Naive thymus-derived CD4-positive, alpha-beta T cell (primary cell): ENCODE results near the gene RSRC1. TPM values are rescaled to one million over a fixed set of nuclear protein-coding genes. Genes with fewer than 3 reads are reported as not detected.

ENCODE experiments used
- ATAC-seq: fragments of 150-1000 bp; cut with Tn5 transposase; 2 replicates; pipeline ENCODE4 v1.10.0; 2021; ENCODE audit warnings: mild to moderate bottlenecking, moderate library complexity
- CTCF ChIA-PET: fragments of 350-600 bp; sonication (Branson Sonifier 250); formaldehyde crosslinking; loops from one replicate; lab custom pipeline; 2021; ENCODE audit warnings: antibody characterized with exemption; lab: Charles Lee
- POLR2A ChIA-PET: fragments of 350-600 bp; sonication (Branson Sonifier 250); formaldehyde crosslinking; loops from one replicate; lab custom pipeline; 2021; ENCODE audit warnings: antibody characterized with exemption, inconsistent platforms; lab: Charles Lee
- DNase-seq, 9 donors: peaks; one replicate each; pipeline versions ENCODE4 v3.0.0 to v3.0.0-alpha.2; 2020 to 2022; ENCODE audit warnings: mixed read lengths in 1 of 9
- H3K27ac ChIP-seq: one replicate; pipeline ENCODE4 v1.7.0; 2013; ENCODE audit warnings: mild to moderate bottlenecking, low read depth, low read length, moderate library complexity
- H3K27me3 ChIP-seq, 2 donors: one replicate each; pipeline ENCODE4 v1.7.0; 2013; ENCODE audit warnings: low read length in 2 of 2, mild to moderate bottlenecking in 2 of 2, moderate library complexity in 2 of 2; ENCODE audit not compliant: control insufficient read depth in 2 of 2, insufficient read depth in 2 of 2
- H3K36me3 ChIP-seq, 3 experiments: 1 replicate in 2 of 3; 2 replicates in 1 of 3; pipeline ENCODE4 v1.7.0; 2013; ENCODE audit warnings: low read length in 3 of 3, mild to moderate bottlenecking in 3 of 3, moderate library complexity in 1 of 3; ENCODE audit not compliant: insufficient read depth in 3 of 3, control insufficient read depth in 2 of 3
- H3K4me1 ChIP-seq, 2 donors: one replicate each; pipeline ENCODE4 v1.7.0; 2013; ENCODE audit warnings: low read length in 2 of 2, mild to moderate bottlenecking in 2 of 2, moderate library complexity in 1 of 2; ENCODE audit not compliant: control insufficient read depth in 2 of 2, insufficient read depth in 2 of 2
- H3K4me3 ChIP-seq: 2 replicates; pipeline ENCODE4 v1.7.0; 2013; ENCODE audit warnings: mild to moderate bottlenecking, low read length
- H3K9me3 ChIP-seq, 3 experiments: 1 replicate in 2 of 3; 2 replicates in 1 of 3; pipeline ENCODE4 v1.7.0; 2013; ENCODE audit warnings: low read length in 3 of 3; ENCODE audit not compliant: control insufficient read depth in 2 of 3
- H3K27ac Mint-ChIP-seq, 9 donors: one replicate each; pipeline ENCODE4 v1.8.0; 2020 to 2022; ENCODE audit warnings: mixed read lengths in 9 of 9, mild to moderate bottlenecking in 8 of 9, moderate library complexity in 5 of 9, inconsistent platforms in 2 of 9
- H3K27me3 Mint-ChIP-seq, 5 donors: one replicate each; pipeline ENCODE4 v1.8.0; 2021 to 2022; ENCODE audit warnings: mixed read lengths in 5 of 5, mild to moderate bottlenecking in 1 of 5
- H3K36me3 Mint-ChIP-seq, 5 donors: one replicate each; pipeline ENCODE4 v1.8.0; 2020 to 2022; ENCODE audit warnings: mixed read lengths in 5 of 5, mild to moderate bottlenecking in 3 of 5, inconsistent platforms in 1 of 5
- H3K4me1 Mint-ChIP-seq, 7 donors: one replicate each; pipeline ENCODE4 v1.8.0; 2020 to 2022; ENCODE audit warnings: mixed read lengths in 7 of 7, mild to moderate bottlenecking in 3 of 7, inconsistent platforms in 1 of 7
- H3K4me3 Mint-ChIP-seq, 10 donors: one replicate each; pipeline ENCODE4 v1.8.0; 2020 to 2022; ENCODE audit warnings: mild to moderate bottlenecking in 10 of 10, mixed read lengths in 10 of 10, moderate library complexity in 6 of 10, inconsistent platforms in 2 of 10
- H3K9me3 Mint-ChIP-seq, 11 donors: one replicate each; pipeline ENCODE4 v1.8.0; 2020 to 2022; ENCODE audit warnings: mixed read lengths in 11 of 11, mild to moderate bottlenecking in 4 of 11, inconsistent platforms in 1 of 11, moderate library complexity in 1 of 11
- intact Hi-C, 2 donors: fragments of 100-400 bp; cut with micrococcal nuclease; formaldehyde crosslinking; loops; one replicate each; pipeline ENCODE4 v1.15.1; 2023
- polyA plus RNA-seq, 2 donors: library from polyadenylated mRNA; unstranded; fragments of 300-500 nt; fragmentation: Illumina TruSeq; gene quantifications; one replicate each; pipeline ENCODE4 v1.2.3, GENCODE V29; 2021
- total RNA-seq, 6 experiments: library from RNA in 5 of 6; stranded (reverse) in 5 of 6; gene quantifications; 1 replicate in 5 of 6; 2 replicates in 1 of 6; pipeline ENCODE4 v1.2.3 and lab custom pipeline; 2021 to 2026

The RSRC1 gene
- total and polyA plus RNA-seq, 7 experiments from 2014 or later = 30.0 to 45.0 (median 37.4) TPM

DNA sequence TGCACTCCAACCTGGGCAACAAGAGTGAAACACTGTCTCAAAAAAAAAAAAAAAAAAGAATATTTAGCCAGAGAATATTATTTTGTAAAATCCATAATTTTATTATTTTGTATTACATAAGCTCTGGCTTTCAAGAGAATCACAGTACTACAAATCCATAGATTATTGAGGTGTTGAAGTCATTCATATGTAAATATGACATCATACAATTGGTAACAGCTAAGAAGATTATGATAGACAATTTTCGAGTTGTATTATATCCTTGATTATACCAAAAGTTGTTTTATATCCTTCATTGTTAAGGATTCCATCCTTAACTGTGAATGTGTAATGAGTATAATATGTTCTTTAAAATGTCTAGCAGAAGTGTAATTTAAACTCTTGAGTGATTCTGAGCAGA lies 464.8 kb downstream of the RSRC1 start:
- Mint-ChIP-seq H3K36me3 (peaks cover 0 to 6% (median 0%) of the 10 kb centered on the region in 5 donors), H3K4me1 (peaks cover 6 to 15% (median 12%) of the 10 kb centered on the region in 7 donors), H3K27ac (no peak overlapping the region), H3K4me3 (no peak overlapping the region), H3K27me3 (peaks cover 17 to 32% (median 24%) of the 10 kb centered on the region in 5 donors), H3K9me3 (peaks cover 0 to 6% (median 0%) of the 10 kb centered on the region in 11 donors)
- intact Hi-C loops = loop anchor here in 1 of 2 donors (5.0 kb wide), 1 partner anchor 68 kb away; the partner anchor contains the start of gene GFM1
- DNase-seq = no peak
- Histone ChIP-seq H3K4me3 (no peak overlapping the region), H3K27me3 (peaks cover 0 to 4% of the 10 kb centered on the region in 2 donors), H3K9me3 (no peaks in the 10 kb centered on the region), H3K36me3 (no peaks in the 10 kb centered on the region), H3K4me1 (peaks cover 0 to 4% of the 10 kb centered on the region in 2 donors), H3K27ac (no peak overlapping the region)
- CTCF ChIA-PET = no interaction called here
- ATAC-seq = no peak
- POLR2A ChIA-PET = no interaction called here

DNA sequence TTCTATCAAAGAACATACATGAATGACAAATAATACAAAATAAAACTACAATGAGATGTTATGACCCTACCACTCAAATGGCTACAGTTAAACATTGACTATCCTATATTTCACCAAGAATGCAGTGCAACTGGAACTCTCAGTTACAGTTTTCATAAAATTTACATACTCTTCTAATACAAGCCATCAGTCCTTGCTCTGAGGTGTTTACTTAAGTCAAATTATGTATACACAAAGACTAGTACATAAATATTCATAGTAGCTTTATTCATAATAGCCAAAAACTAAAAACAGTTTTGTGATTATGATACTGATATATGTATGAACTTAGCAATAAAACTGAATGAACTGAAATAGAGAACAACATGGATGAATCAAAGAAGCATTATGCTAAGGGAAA lies 480.3 kb downstream of the RSRC1 start:
- H3K4me1 ChIP-seq = no peaks in the 10 kb centered on the region
- no peaks in the 10 kb centered on the region for H3K36me3 ChIP-seq
- no peaks in the 10 kb centered on the region for H3K9me3 ChIP-seq
- H3K27me3 Mint-ChIP-seq = peaks cover 3 to 19% (median 5%) of the 10 kb centered on the region in 5 donors
- no peak overlapping the region for H3K27ac ChIP-seq
- H3K4me3 ChIP-seq = no peak overlapping the region
- CTCF ChIA-PET = no interaction called here
- no peaks in the 10 kb centered on the region for H3K36me3 Mint-ChIP-seq
- H3K27ac Mint-ChIP-seq = no peak overlapping the region
- ATAC-seq = no peak
- POLR2A ChIA-PET = no interaction called here
- peaks cover 0 to 2% (median 0%) of the 10 kb centered on the region in 11 donors for H3K9me3 Mint-ChIP-seq
- H3K4me1 Mint-ChIP-seq = no peaks in the 10 kb centered on the region
- H3K4me3 Mint-ChIP-seq = no peak overlapping the region
- no peak for DNase-seq
- intact Hi-C loops = no loop called here
- H3K27me3 ChIP-seq = no peaks in the 10 kb centered on the region

Other genes with a start within 250 kb of the RSRC1 start
- gene SHOX2, start 3.7 kb upstream of the RSRC1 start, total RNA-seq = not detected
- not detected for gene SHOX2, start 3.7 kb upstream of the RSRC1 start, polyA plus RNA-seq